Stimulated activated naive B cell treated with anti-CD40 and anti-IgM and Interleukin-4, amounts not matched to agents 10 μg/mL and 1 μg/mL and 100 μg/mL, for 72 hours (primary cell): ENCODE results near the gene ANKRD2.
"Not testable (repeated sequence)": the region's sequence is repeated elsewhere in the genome, so short reads cannot be mapped to it uniquely, and the experiment has no call there.

Experiments
- ATAC-seq, 2 donors: fragments of 150-1000 bp; cut with Tn5 transposase; replicated peaks; 2 replicates each; pipeline ENCODE4 v1.10.0; 2021; ENCODE audit warnings: moderate library complexity in 1 of 2
- DNase-seq: peaks from one replicate; pipeline ENCODE4 v3.0.0; 2021
- H3K27ac Mint-ChIP-seq: one replicate; pipeline ENCODE4 v1.8.0; 2022; ENCODE audit warnings: mild to moderate bottlenecking, mixed read lengths
- H3K27me3 Mint-ChIP-seq, 2 donors: one replicate each; pipeline ENCODE4 v1.8.0; 2022; ENCODE audit warnings: mixed read lengths in 2 of 2
- H3K36me3 Mint-ChIP-seq, 2 donors: one replicate each; pipeline ENCODE4 v1.8.0; 2022; ENCODE audit warnings: mixed read lengths in 2 of 2, mild to moderate bottlenecking in 1 of 2
- H3K4me1 Mint-ChIP-seq, 2 donors: one replicate each; pipeline ENCODE4 v1.8.0; 2022; ENCODE audit warnings: mixed read lengths in 2 of 2, mild to moderate bottlenecking in 1 of 2
- H3K4me3 Mint-ChIP-seq, 2 donors: one replicate each; pipeline ENCODE4 v1.8.0; 2022; ENCODE audit warnings: mild to moderate bottlenecking in 2 of 2, mixed read lengths in 2 of 2, moderate library complexity in 1 of 2
- H3K9me3 Mint-ChIP-seq, 2 donors: one replicate each; pipeline ENCODE4 v1.8.0; 2022; ENCODE audit warnings: mixed read lengths in 2 of 2, mild to moderate bottlenecking in 1 of 2

The ANKRD2 gene

GRCh38 chr10:97572214-97572989 lies at the start of gene ANKRD2:
TSS of gene ANKRD2 (plus strand) at chr10:97572779. CDS start at chr10:97572789, 10 bp downstream.
- Mint-ChIP-seq H3K27ac (no peak within 1 kb of the TSS), H3K27me3 (peaks cover 0 to 7% of the 10 kb centered on the region in 2 donors), H3K4me3 (no peak within 1 kb of the TSS), H3K9me3 (no peaks in the 10 kb centered on the region), H3K36me3 (peaks cover 0 to 3% of the 10 kb centered on the region in 2 donors), H3K4me1 (peaks cover 2 to 4% of the 10 kb centered on the region in 2 donors)
- peak; percentile 54 for DNase-seq
- ATAC-seq, result peak; percentile 90 to 94

GRCh38 chr10:97522937-97523336 lies 49.6 kb upstream of the ANKRD2 start:
- ATAC-seq (no peak), DNase-seq (no peak)
- Mint-ChIP-seq H3K27ac (no peak overlapping the region), H3K4me3 (no peak overlapping the region), H3K4me1 (peaks cover 2 to 11% of the 10 kb centered on the region in 2 donors), H3K27me3 (peaks cover 8 to 32% of the 10 kb centered on the region in 2 donors), H3K36me3 (no peaks in the 10 kb centered on the region), H3K9me3 (no peaks in the 10 kb centered on the region)

- H3K4me3 Mint-ChIP-seq, result no peak overlapping the region
- no peaks in the 10 kb centered on the region for H3K9me3 Mint-ChIP-seq
- no peak overlapping the region for H3K27ac Mint-ChIP-seq
- H3K4me1 Mint-ChIP-seq, result no peaks in the 10 kb centered on the region
- DNase-seq, result no peak
- peaks cover 8 to 32% of the 10 kb centered on the region in 2 donors for H3K27me3 Mint-ChIP-seq
- no peak for ATAC-seq
- peaks cover 4% of the 10 kb centered on the region in 2 donors for H3K36me3 Mint-ChIP-seq
These were observed 47.5 kb upstream of the ANKRD2 start for GRCh38 chr10:97525086-97525485.

- Mint-ChIP-seq H3K27ac (no peak overlapping the region), H3K9me3 (no peaks in the 10 kb centered on the region), H3K4me3 (no peak overlapping the region), H3K36me3 (peaks cover 4% of the 10 kb centered on the region in 2 donors), H3K4me1 (no peaks in the 10 kb centered on the region), H3K27me3 (peaks cover 8 to 32% of the 10 kb centered on the region in 2 donors)
- ATAC-seq, result no peak
- DNase-seq, result no peak
These were observed 46.9 kb upstream of the ANKRD2 start for GRCh38 chr10:97525683-97526110.

GRCh38 chr10:97528876-97529275 lies 43.7 kb upstream of the ANKRD2 start:
- ATAC-seq, H3K27ac Mint-ChIP-seq, H3K36me3 Mint-ChIP-seq, DNase-seq, H3K9me3 Mint-ChIP-seq, H3K4me3 Mint-ChIP-seq, H3K4me1 Mint-ChIP-seq: not testable (repeated sequence)
- H3K27me3 Mint-ChIP-seq, result peaks cover 5 to 11% of the 10 kb centered on the region in 2 donors

- no peak for DNase-seq
- no peak for ATAC-seq
- peaks cover 4% of the 10 kb centered on the region in 2 donors for H3K36me3 Mint-ChIP-seq
- H3K4me1 Mint-ChIP-seq, result no peaks in the 10 kb centered on the region
- no peaks in the 10 kb centered on the region for H3K9me3 Mint-ChIP-seq
- H3K27ac Mint-ChIP-seq, result no peak overlapping the region
- H3K4me3 Mint-ChIP-seq, result no peak overlapping the region
- H3K27me3 Mint-ChIP-seq, result peaks cover 0 to 3% of the 10 kb centered on the region in 2 donors
These were observed 42.7 kb upstream of the ANKRD2 start for GRCh38 chr10:97529685-97530465.

GRCh38 chr10:97531401-97531986 lies 41.1 kb upstream of the ANKRD2 start:
- no peaks in the 10 kb centered on the region for H3K9me3 Mint-ChIP-seq
- no peak overlapping the region for H3K4me3 Mint-ChIP-seq
- no peaks in the 10 kb centered on the region for H3K27me3 Mint-ChIP-seq
- no peak for ATAC-seq
- no peak for DNase-seq
- peaks cover 4% of the 10 kb centered on the region in 2 donors for H3K36me3 Mint-ChIP-seq
- H3K4me1 Mint-ChIP-seq, result no peaks in the 10 kb centered on the region
- no peak overlapping the region for H3K27ac Mint-ChIP-seq

GRCh38 chr10:97532935-97533671 lies 39.5 kb upstream of the ANKRD2 start:
- H3K4me3 Mint-ChIP-seq, result no peak overlapping the region
- H3K27me3 Mint-ChIP-seq, result no peaks in the 10 kb centered on the region
- H3K9me3 Mint-ChIP-seq, result no peaks in the 10 kb centered on the region
- no peaks in the 10 kb centered on the region for H3K4me1 Mint-ChIP-seq
- no peak for DNase-seq
- ATAC-seq, result no peak
- H3K27ac Mint-ChIP-seq, result no peak overlapping the region
- peaks cover 4% of the 10 kb centered on the region in 2 donors for H3K36me3 Mint-ChIP-seq

GRCh38 chr10:97533888-97534287 lies 38.7 kb upstream of the ANKRD2 start:
- no peak overlapping the region for H3K27ac Mint-ChIP-seq
- H3K27me3 Mint-ChIP-seq, result no peaks in the 10 kb centered on the region
- H3K9me3 Mint-ChIP-seq, result no peaks in the 10 kb centered on the region
- DNase-seq, result no peak
- no peaks in the 10 kb centered on the region for H3K4me1 Mint-ChIP-seq
- H3K36me3 Mint-ChIP-seq, result peaks cover 4% of the 10 kb centered on the region in 2 donors
- no peak overlapping the region for H3K4me3 Mint-ChIP-seq
- ATAC-seq, result no peak

GRCh38 chr10:97534746-97535367 lies 37.7 kb upstream of the ANKRD2 start:
- ATAC-seq (peak; percentile 52 to 60), DNase-seq (no peak)
- Mint-ChIP-seq H3K27ac (peak overlapping the region; percentile 16), H3K9me3 (no peaks in the 10 kb centered on the region), H3K36me3 (peaks cover 1 to 2% of the 10 kb centered on the region in 2 donors), H3K4me3 (no peak overlapping the region), H3K27me3 (no peaks in the 10 kb centered on the region), H3K4me1 (no peaks in the 10 kb centered on the region)

- DNase-seq (no peak), ATAC-seq (no peak)
- Mint-ChIP-seq H3K9me3 (no peaks in the 10 kb centered on the region), H3K36me3 (no peaks in the 10 kb centered on the region), H3K4me1 (peaks cover 6 to 7% of the 10 kb centered on the region in 2 donors), H3K4me3 (no peak overlapping the region), H3K27me3 (no peaks in the 10 kb centered on the region), H3K27ac (no peak overlapping the region)
These were observed 35.3 kb upstream of the ANKRD2 start for GRCh38 chr10:97537186-97537869.

- Mint-ChIP-seq H3K4me1 (peaks cover 13 to 17% of the 10 kb centered on the region in 2 donors), H3K9me3 (no peaks in the 10 kb centered on the region), H3K27me3 (no peaks in the 10 kb centered on the region), H3K36me3 (no peaks in the 10 kb centered on the region), H3K4me3 (no peak overlapping the region), H3K27ac (no peak overlapping the region)
- DNase-seq, result no peak
- no peak for ATAC-seq
These were observed 34.2 kb upstream of the ANKRD2 start for GRCh38 chr10:97538411-97538810.

- Mint-ChIP-seq H3K4me1 (peaks cover 13 to 17% of the 10 kb centered on the region in 2 donors), H3K4me3 (no peak overlapping the region), H3K9me3 (no peaks in the 10 kb centered on the region), H3K27me3 (no peaks in the 10 kb centered on the region), H3K27ac (no peak overlapping the region), H3K36me3 (no peaks in the 10 kb centered on the region)
- ATAC-seq (no peak), DNase-seq (no peak)
These were observed 33.7 kb upstream of the ANKRD2 start for GRCh38 chr10:97538839-97539238.
